ENCODE measurements around the gene SEC24D.

Gene SEC24D

GRCh38 chr4:118776157-118776954, 59.6 kb downstream of the SEC24D start:
- no peaks in the 10 kb centered on the region for H3K36me3 ChIP-seq (ENCODE audit: control insufficient read depth in 2 of 2, insufficient read depth in 1 of 2, low read length in 2 of 2)
- ChIA-PET POLR2A (no interaction called here), CTCF (interaction anchor here (0.6 to 1.1 kb wide), 2 partner anchors 88 to 193 kb away, joined by 3 to 6 read pairs; no protein-coding TSS in a partner anchor)
- no peak overlapping the region for H3K27ac ChIP-seq (ENCODE audit: extremely low read depth, low read depth, low read length)
- H3K4me1 ChIP-seq (ENCODE audit: control insufficient read depth, insufficient read depth, low read length): no peaks in the 10 kb centered on the region
- no peak for TF ChIP-seq ZNF148 (tag by site-specific recombination; IDR thresholded peaks at IDR 0.05; ENCODE audit: borderline replicate concordance)
- no peak for TF ChIP-seq ZNF777 (tag by site-specific recombination; IDR thresholded peaks at IDR 0.05; ENCODE audit: borderline replicate concordance)
- TF ChIP-seq ZNF121 (tag by site-specific recombination; IDR thresholded peaks at IDR 0.05): no peak
- TF ChIP-seq, protein P1, sequence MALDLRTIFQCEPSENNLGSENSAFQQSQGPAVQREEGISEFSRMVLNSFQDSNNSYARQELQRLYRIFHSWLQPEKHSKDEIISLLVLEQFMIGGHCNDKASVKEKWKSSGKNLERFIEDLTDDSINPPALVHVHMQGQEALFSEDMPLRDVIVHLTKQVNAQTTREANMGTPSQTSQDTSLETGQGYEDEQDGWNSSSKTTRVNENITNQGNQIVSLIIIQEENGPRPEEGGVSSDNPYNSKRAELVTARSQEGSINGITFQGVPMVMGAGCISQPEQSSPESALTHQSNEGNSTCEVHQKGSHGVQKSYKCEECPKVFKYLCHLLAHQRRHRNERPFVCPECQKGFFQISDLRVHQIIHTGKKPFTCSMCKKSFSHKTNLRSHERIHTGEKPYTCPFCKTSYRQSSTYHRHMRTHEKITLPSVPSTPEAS (tag by site-specific recombination; IDR thresholded peaks at IDR 0.05): no peak
- TF ChIP-seq TCF7L2 (IDR thresholded peaks at IDR 0.05; ENCODE audit: borderline replicate concordance, low read depth, low read length): no peak
- no peak for TF ChIP-seq KLF8 (tag by site-specific recombination; IDR thresholded peaks at IDR 0.05)
- no peak for TF ChIP-seq ZNF785 (tag by site-specific recombination; IDR thresholded peaks at IDR 0.05)
- TF ChIP-seq HOXC10 (CRISPR knock-in tag; IDR thresholded peaks at IDR 0.05): no peak
- TF ChIP-seq ZNF792 (tag by site-specific recombination; IDR thresholded peaks at IDR 0.05): no peak
- H3K4me3 ChIP-seq (ENCODE audit: low read depth, low read length): no peak overlapping the region
- H3K9me3 ChIP-seq (ENCODE audit: control insufficient read depth, insufficient read depth, low read depth, low read length): no peaks in the 10 kb centered on the region

- H3K4me1 ChIP-seq (ENCODE audit: control insufficient read depth, insufficient read depth, low read length): no peaks in the 10 kb centered on the region
- TF ChIP-seq ZNF544 (tag by site-specific recombination; IDR thresholded peaks at IDR 0.05) (no peak), ZNF76 (tag by site-specific recombination; IDR thresholded peaks at IDR 0.05; ENCODE audit: borderline replicate concordance, low read depth) (no peak), GLI2 (tag by site-specific recombination; IDR thresholded peaks at IDR 0.05; ENCODE audit: borderline replicate concordance, low read depth) (no peak), HIC1 (tag by site-specific recombination; IDR thresholded peaks at IDR 0.05) (no peak), ZFHX2 (tag by site-specific recombination; conservative IDR thresholded peaks at IDR 0.05) (no peak), ZBTB17 (tag by site-specific recombination; IDR thresholded peaks at IDR 0.05) (no peak), GFI1B (tag by site-specific recombination; IDR thresholded peaks at IDR 0.05) (no peak), SP3 (tag by site-specific recombination; IDR thresholded peaks at IDR 0.05) (no peak), ZNF654 (tag by site-specific recombination; IDR thresholded peaks at IDR 0.05; ENCODE audit: low read depth) (no peak), ZNF132 (tag by site-specific recombination; IDR thresholded peaks at IDR 0.05; ENCODE audit: borderline replicate concordance) (no peak), ZNF112 (tag by site-specific recombination; IDR thresholded peaks at IDR 0.05) (no peak)
- POLR2A ChIA-PET: no interaction called here
- H3K27ac ChIP-seq (ENCODE audit: extremely low read depth, low read depth, low read length): no peak overlapping the region
- H3K9me3 ChIP-seq (ENCODE audit: control insufficient read depth, insufficient read depth, low read depth, low read length): no peaks in the 10 kb centered on the region
- CTCF ChIA-PET: interaction anchor here (0.6 to 2.0 kb wide), 3 partner anchors 15 to 194 kb away, joined by 4 to 6 read pairs (median 6); no protein-coding TSS in a partner anchor
- no peak overlapping the region for H3K4me3 ChIP-seq (ENCODE audit: low read depth, low read length)
- H3K36me3 ChIP-seq (ENCODE audit: control insufficient read depth in 2 of 2, insufficient read depth in 1 of 2, low read length in 2 of 2): no peaks in the 10 kb centered on the region
Observed at GRCh38 chr4:118775405-118775804, 60.5 kb downstream of the SEC24D start.

All from HEK293 (cell line).